PC-3 (cell line): ENCODE results near the gene KRT7. TPM values are rescaled to one million over a fixed set of nuclear protein-coding genes. Genes with fewer than 3 reads are reported as not detected.

Experiments
- ATAC-seq: fragments of 200-7000 bp; cut with Tn5 transposase; 2 replicates; pipeline ENCODE4 v1.9.1; 2020; ENCODE audit warnings: mild to moderate bottlenecking, moderate library complexity
- BruUV-seq: library from RNA; stranded (reverse); fragments of 400-500 nt; replicated peaks from 2 replicates; lab custom pipeline; 2021; lab: Mats Ljungman, UMichigan
- CTCF ChIA-PET: fragments of 300-600 bp; sonication (Branson Sonifier 250); formaldehyde crosslinking; loops from one replicate; lab custom pipeline; 2022; ENCODE audit warnings: antibody characterized with exemption; lab: Charles Lee
- POLR2A ChIA-PET: fragments of 300-600 bp; sonication (Branson Sonifier 250); formaldehyde crosslinking; loops from one replicate; lab custom pipeline; 2022; ENCODE audit warnings: antibody characterized with exemption; ENCODE audit not compliant: unreplicated experiment; lab: Charles Lee
- DNase-seq: peaks from one replicate; pipeline ENCODE4 v3.0.0-alpha.2; 2015
- H2AFZ ChIP-seq: fragments of 300-600 bp; sonication (generic); 2 replicates; pipeline ENCODE4 v1.6.0; 2016; ENCODE audit warnings: antibody characterized with exemption, low read length
- H3F3A ChIP-seq: fragments of 300-600 bp; sonication (generic); one replicate; pipeline ENCODE4 v1.6.0; 2017; ENCODE audit warnings: antibody characterized with exemption, low read length, control low read depth, mild to moderate bottlenecking; ENCODE audit not compliant: unreplicated experiment
- H3K27ac ChIP-seq: fragments of 300-600 bp; sonication (generic); 2 replicates; pipeline ENCODE4 v1.5.1; 2016; ENCODE audit warnings: mild to moderate bottlenecking, low read length
- H3K27me3 ChIP-seq: fragments of 300-600 bp; sonication (generic); 2 replicates; pipeline ENCODE4 v1.6.1; 2016; ENCODE audit warnings: low read length, mixed read lengths
- H3K36me3 ChIP-seq: fragments of 300-600 bp; sonication (generic); 2 replicates; pipeline ENCODE4 v1.6.1; 2016; ENCODE audit warnings: low read depth, mixed run types, low read length, mixed read lengths
- H3K4me1 ChIP-seq: fragments of 300-600 bp; sonication (generic); 2 replicates; pipeline ENCODE4 v1.5.1; 2016; ENCODE audit warnings: low read length; ENCODE audit not compliant: insufficient read depth
- H3K4me2 ChIP-seq: fragments of 300-600 bp; sonication (generic); 2 replicates; pipeline ENCODE4 v1.6.0; 2016; ENCODE audit warnings: low read length
- H3K4me3 ChIP-seq: fragments of 300-600 bp; sonication (generic); 2 replicates; pipeline ENCODE4 v1.5.1; 2016; ENCODE audit warnings: mild to moderate bottlenecking, low read length, mixed read lengths
- H3K79me2 ChIP-seq: fragments of 300-600 bp; sonication (generic); 2 replicates; pipeline ENCODE4 v1.6.1; 2017; ENCODE audit warnings: low read length, mixed read lengths
- H3K9ac ChIP-seq: fragments of 300-600 bp; sonication (generic); 2 replicates; pipeline ENCODE4 v1.6.0; 2016; ENCODE audit warnings: mild to moderate bottlenecking, low read length
- H3K9me2 ChIP-seq: fragments of 300-600 bp; sonication (generic); replicated peaks from 2 replicates; pipeline ENCODE4 v1.6.1; 2016; ENCODE audit warnings: mixed run types, low read length, mixed read lengths
- H3K9me3 ChIP-seq: fragments of 300-600 bp; sonication (generic); 2 replicates; pipeline ENCODE4 v1.6.1; 2016; ENCODE audit warnings: low read length, mixed read lengths
- H4K20me1 ChIP-seq: fragments of 300-600 bp; sonication (generic); 2 replicates; pipeline ENCODE4 v1.6.1; 2016; ENCODE audit warnings: low read length, mixed read lengths
- EZH2 ChIP-seq: fragments of 300-600 bp; sonication (generic); IDR thresholded peaks from one replicate; pipeline ENCODE4 v1.6.1; 2017; ENCODE audit warnings: antibody characterized with exemption, mild to moderate bottlenecking, low read length; ENCODE audit not compliant: unreplicated experiment
- EZH2phosphoT487 ChIP-seq: fragments of 300-600 bp; sonication (generic); IDR thresholded peaks from 2 replicates; pipeline ENCODE4 v1.6.1; 2018; ENCODE audit warnings: mild to moderate bottlenecking, antibody characterized with exemption, low read length, borderline replicate concordance
- intact Hi-C: fragments of 100-400 bp; cut with micrococcal nuclease; formaldehyde crosslinking; loops from 2 replicates; pipeline ENCODE4 v1.9.0; 2023
- total RNA-seq: library from RNA; depleted of rRNA; stranded (reverse); fragments of >200 nt; gene quantifications from 2 replicates; pipeline ENCODE4 v1.2.3, GENCODE V29; 2014
- TF ChIP-seq, protein P1 (sequence below): fragments of 300-600 bp; sonication (generic); conservative IDR thresholded peaks from 2 replicates; pipeline ENCODE4 v1.5.1; 2017; ENCODE audit warnings: antibody characterized with exemption, low read depth, mild to moderate bottlenecking, low read length

The KRT7 gene
- total RNA-seq, 1 experiment from 2014 or later, result 2,144 TPM

DNA sequence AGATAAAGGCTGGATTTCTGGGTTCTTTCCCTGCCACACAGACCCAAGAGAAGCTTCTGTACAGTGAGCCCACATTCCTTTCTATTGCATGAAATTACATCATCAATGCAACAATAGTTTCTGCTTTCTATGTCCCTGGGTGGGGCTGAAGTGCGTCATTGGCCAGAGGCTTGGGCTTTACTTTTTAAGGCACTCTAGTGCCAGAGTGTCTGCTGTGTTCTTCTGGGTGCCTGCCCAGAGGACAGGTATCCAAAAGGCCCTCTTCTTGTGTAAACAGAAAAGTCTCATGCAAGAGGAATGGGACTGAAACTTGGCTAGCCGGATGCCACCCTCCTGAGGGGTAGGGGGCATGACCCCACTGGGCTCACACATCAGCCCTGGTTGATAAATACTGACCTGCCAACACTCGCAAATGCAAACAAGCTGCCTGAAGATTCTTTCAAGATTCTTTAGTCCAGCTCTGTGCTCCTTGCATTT, 47.3 kb downstream of the KRT7 start:
- Histone ChIP-seq H3K4me3 (peak overlapping the region; percentile 36), H3K27ac (peak overlapping the region; percentile 99), H3K79me2 (peaks cover 3% of the 10 kb centered on the region; the same call in 1 of the 2 replicates), H3K9me3 (no peaks in the 10 kb centered on the region), H2AFZ (no peak overlapping the region), H4K20me1 (no peaks in the 10 kb centered on the region), H3F3A (peaks cover 22% of the 10 kb centered on the region), H3K4me2 (peak overlapping the region; percentile 93), H3K36me3 (no peaks in the 10 kb centered on the region), H3K27me3 (no peaks in the 10 kb centered on the region), H3K9ac (peak overlapping the region; percentile 89), H3K4me1 (peaks cover 69% of the 10 kb centered on the region), H3K9me2 (no peaks in the 10 kb centered on the region)
- intact Hi-C loops, result loop anchor here (1.0 to 2.0 kb wide), 5 partner anchors 36 to 132 kb away; partner anchors contain the start of gene KRT80
- TF ChIP-seq EZH2, result no peak
- TF ChIP-seq, protein P1, sequence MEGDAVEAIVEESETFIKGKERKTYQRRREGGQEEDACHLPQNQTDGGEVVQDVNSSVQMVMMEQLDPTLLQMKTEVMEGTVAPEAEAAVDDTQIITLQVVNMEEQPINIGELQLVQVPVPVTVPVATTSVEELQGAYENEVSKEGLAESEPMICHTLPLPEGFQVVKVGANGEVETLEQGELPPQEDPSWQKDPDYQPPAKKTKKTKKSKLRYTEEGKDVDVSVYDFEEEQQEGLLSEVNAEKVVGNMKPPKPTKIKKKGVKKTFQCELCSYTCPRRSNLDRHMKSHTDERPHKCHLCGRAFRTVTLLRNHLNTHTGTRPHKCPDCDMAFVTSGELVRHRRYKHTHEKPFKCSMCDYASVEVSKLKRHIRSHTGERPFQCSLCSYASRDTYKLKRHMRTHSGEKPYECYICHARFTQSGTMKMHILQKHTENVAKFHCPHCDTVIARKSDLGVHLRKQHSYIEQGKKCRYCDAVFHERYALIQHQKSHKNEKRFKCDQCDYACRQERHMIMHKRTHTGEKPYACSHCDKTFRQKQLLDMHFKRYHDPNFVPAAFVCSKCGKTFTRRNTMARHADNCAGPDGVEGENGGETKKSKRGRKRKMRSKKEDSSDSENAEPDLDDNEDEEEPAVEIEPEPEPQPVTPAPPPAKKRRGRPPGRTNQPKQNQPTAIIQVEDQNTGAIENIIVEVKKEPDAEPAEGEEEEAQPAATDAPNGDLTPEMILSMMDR, result no peak
- no peak for TF ChIP-seq EZH2phosphoT487
- DNase-seq (peak; percentile 99), ATAC-seq (peak; percentile 46)
- CTCF ChIA-PET, result interaction anchor here (0.6 to 2.0 kb wide), 5 partner anchors 37 to 136 kb away, joined by 3 to 7 read pairs (median 3); no protein-coding TSS in a partner anchor
- POLR2A ChIA-PET, result interaction anchor here (0.5 to 3.6 kb wide), 4 partner anchors 37 to 135 kb away, joined by 3 to 39 read pairs (median 4); no protein-coding TSS in a partner anchor
- no TSS peak for BruUV-seq

- ChIA-PET CTCF (interaction anchor here (0.6 to 2.0 kb wide), 4 partner anchors 37 to 137 kb away, joined by 3 to 7 read pairs (median 3); no protein-coding TSS in a partner anchor), POLR2A (interaction anchor here (0.5 to 3.6 kb wide), 5 partner anchors 37 to 134 kb away, joined by 3 to 39 read pairs (median 3); no protein-coding TSS in a partner anchor)
Observed at GRCh38 chr12:52280796-52281560, 47.9 kb downstream of the KRT7 start.

GRCh38 chr12:52284562-52285171, 51.6 kb downstream of the KRT7 start:
- H3K27me3 ChIP-seq, result no peaks in the 10 kb centered on the region
- BruUV-seq, result no TSS peak
- peak; percentile 54 for DNase-seq
- H4K20me1 ChIP-seq, result peaks cover 22% of the 10 kb centered on the region
- no peak overlapping the region for H2AFZ ChIP-seq
- POLR2A ChIA-PET, result interaction anchor here (0.6 to 1.2 kb wide), 8 partner anchors 23 to 137 kb away, joined by 3 to 14 read pairs (median 4); no protein-coding TSS in a partner anchor
- no peaks in the 10 kb centered on the region for H3K9me2 ChIP-seq
- peaks cover 27% of the 10 kb centered on the region for H3F3A ChIP-seq
- H3K9ac ChIP-seq, result peak overlapping the region; percentile 34
- peaks cover 64% of the 10 kb centered on the region for H3K4me1 ChIP-seq
- H3K4me3 ChIP-seq, result no peak overlapping the region
- H3K79me2 ChIP-seq, result peaks cover 29% of the 10 kb centered on the region
- peak overlapping the region; percentile 98 for H3K27ac ChIP-seq
- peak overlapping the region; percentile 46 for H3K4me2 ChIP-seq
- TF ChIP-seq EZH2phosphoT487, result no peak
- no peak for TF ChIP-seq EZH2
- intact Hi-C loops, result no loop called here
- peaks cover 24% of the 10 kb centered on the region for H3K36me3 ChIP-seq
- CTCF ChIA-PET, result interaction anchor here (0.6 to 0.8 kb wide), 2 partner anchors 43 to 138 kb away, joined by 3 to 4 read pairs; no protein-coding TSS in a partner anchor
- H3K9me3 ChIP-seq, result no peaks in the 10 kb centered on the region
- ATAC-seq, result no peak

More at GRCh38 chr12:52280796-52281560, 47.9 kb downstream of the KRT7 start:
- Histone ChIP-seq H4K20me1 (peaks cover 4% of the 10 kb centered on the region), H2AFZ (no peak overlapping the region), H3K4me3 (peak overlapping the region; percentile 36), H3F3A (peaks cover 27% of the 10 kb centered on the region), H3K36me3 (peaks cover 5% of the 10 kb centered on the region), H3K4me1 (peaks cover 75% of the 10 kb centered on the region), H3K27me3 (no peaks in the 10 kb centered on the region), H3K79me2 (peaks cover 9% of the 10 kb centered on the region), H3K27ac (peak overlapping the region; percentile 99), H3K9me2 (no peaks in the 10 kb centered on the region), H3K9me3 (no peaks in the 10 kb centered on the region), H3K4me2 (peak overlapping the region; percentile 63), H3K9ac (peak overlapping the region; percentile 89)
- DNase-seq (peak; percentile 99), ATAC-seq (peak; percentile 42)
- intact Hi-C loops, result loop anchor here (1.0 to 2.0 kb wide), 5 partner anchors 36 to 132 kb away; partner anchors contain the start of gene KRT80
- no peak for TF ChIP-seq EZH2
- BruUV-seq, result no TSS peak
